WTC11 (cell line): ENCODE results near the gene LRRC27. TPM values are rescaled to one million over a fixed set of nuclear protein-coding genes. Genes with fewer than 3 reads are reported as not detected.

Source experiments
- ATAC-seq: fragments of 200-7000 bp; cut with Tn5 transposase; 2 replicates; pipeline ENCODE4 v1.10.0; 2021; ENCODE audit warnings: mild to moderate bottlenecking, moderate library complexity
- CTCF ChIA-PET: fragments of 300-600 bp; sonication (Branson Sonifier 250); formaldehyde crosslinking; loops from one replicate; lab custom pipeline; 2021; ENCODE audit warnings: antibody characterized with exemption; lab: Charles Lee
- POLR2A ChIA-PET: fragments of 350-600 bp; sonication (Branson Sonifier 250); formaldehyde crosslinking; loops from one replicate; lab custom pipeline; 2021; ENCODE audit warnings: antibody characterized with exemption; lab: Charles Lee
- DNase-seq: peaks from one replicate; pipeline ENCODE4 v3.0.0; 2021; ENCODE audit warnings: low spot score
- H3K27ac Mint-ChIP-seq: 2 replicates; pipeline ENCODE4 v1.8.0; 2021; ENCODE audit warnings: mixed read lengths
- H3K27me3 Mint-ChIP-seq: 2 replicates; pipeline ENCODE4 v1.8.0; 2021; ENCODE audit warnings: low read depth, mild to moderate bottlenecking, moderate library complexity, mixed read lengths
- H3K36me3 Mint-ChIP-seq: 2 replicates; pipeline ENCODE4 v1.8.0; 2021; ENCODE audit warnings: mixed read lengths
- H3K4me1 Mint-ChIP-seq: 2 replicates; pipeline ENCODE4 v1.8.0; 2022; ENCODE audit warnings: mixed read lengths
- H3K4me3 Mint-ChIP-seq: 2 replicates; pipeline ENCODE4 v1.8.0; 2021; ENCODE audit warnings: mild to moderate bottlenecking, moderate library complexity, mixed read lengths
- H3K9me3 Mint-ChIP-seq: 2 replicates; pipeline ENCODE4 v1.8.0; 2021; ENCODE audit warnings: mixed read lengths
- AR ChIP-seq: fragments of 250-450 bp; sonication (Bioruptor Pico); IDR thresholded peaks from 2 replicates; pipeline ENCODE4 v1.9.0; 2021; ENCODE audit warnings: mild to moderate bottlenecking
- CREB1 ChIP-seq: sonication (generic); formaldehyde crosslinking; IDR thresholded peaks from 2 replicates; pipeline ENCODE4 v1.8.0; 2023; ENCODE audit warnings: mild to moderate bottlenecking, missing genetic modification reagents
- ELF4 ChIP-seq: sonication (generic); formaldehyde crosslinking; IDR thresholded peaks from 2 replicates; pipeline ENCODE4 v1.8.1; 2022; ENCODE audit warnings: low read depth, mild to moderate bottlenecking, moderate library complexity, missing genetic modification reagents
- ERG ChIP-seq: fragments of 250-450 bp; sonication (Bioruptor Pico); IDR thresholded peaks from 2 replicates; pipeline ENCODE4 v1.8.0; 2021; ENCODE audit warnings: mild to moderate bottlenecking
- ESRRA ChIP-seq: sonication (generic); formaldehyde crosslinking; IDR thresholded peaks from 2 replicates; pipeline ENCODE4 v1.8.1; 2022; ENCODE audit warnings: mild to moderate bottlenecking, missing genetic modification reagents, borderline replicate concordance
- FOXP4 ChIP-seq: sonication (generic); formaldehyde crosslinking; IDR thresholded peaks from 2 replicates; pipeline ENCODE4 v1.8.0; 2022; ENCODE audit warnings: mild to moderate bottlenecking, missing genetic modification reagents
- GRHL2 ChIP-seq: fragments of 250-450 bp; sonication (Bioruptor Pico); IDR thresholded peaks from 2 replicates; pipeline ENCODE4 v1.8.0; 2022; ENCODE audit warnings: mild to moderate bottlenecking, moderate library complexity; ENCODE audit not compliant: insufficient replicate concordance, severe bottlenecking
- HMGXB4 ChIP-seq: sonication (generic); formaldehyde crosslinking; IDR thresholded peaks from 2 replicates; pipeline ENCODE4 v1.8.1; 2023; ENCODE audit warnings: mild to moderate bottlenecking, moderate library complexity, missing genetic modification reagents
- KAT7 ChIP-seq: sonication (generic); formaldehyde crosslinking; IDR thresholded peaks from 2 replicates; pipeline ENCODE4 v1.8.1; 2023; ENCODE audit warnings: missing genetic modification reagents, mild to moderate bottlenecking, borderline replicate concordance
- NFE2L1 ChIP-seq: sonication (generic); formaldehyde crosslinking; IDR thresholded peaks from 2 replicates; pipeline ENCODE4 v1.8.1; 2023; ENCODE audit warnings: missing genetic modification reagents
- NR2C2 ChIP-seq: sonication (generic); formaldehyde crosslinking; IDR thresholded peaks from 2 replicates; pipeline ENCODE4 v1.8.0; 2022; ENCODE audit warnings: mild to moderate bottlenecking, missing genetic modification reagents
- RELA ChIP-seq: sonication (generic); formaldehyde crosslinking; IDR thresholded peaks from 2 replicates; pipeline ENCODE4 v1.8.1; 2022; ENCODE audit warnings: missing genetic modification reagents, mild to moderate bottlenecking, borderline replicate concordance
- SP1 ChIP-seq: sonication (generic); formaldehyde crosslinking; conservative IDR thresholded peaks from 2 replicates; pipeline ENCODE4 v1.8.1; 2022; ENCODE audit warnings: missing genetic modification reagents
- ZNF512 ChIP-seq: sonication (generic); formaldehyde crosslinking; IDR thresholded peaks from 2 replicates; pipeline ENCODE4 v1.8.1; 2022; ENCODE audit warnings: missing genetic modification reagents, borderline replicate concordance
- total RNA-seq: library from RNA; stranded (reverse); gene quantifications from 3 replicates; pipeline ENCODE4 v1.2.3, GENCODE V29; 2021
- TF ChIP-seq, protein P1 (sequence below): sonication (generic); formaldehyde crosslinking; IDR thresholded peaks from 2 replicates; pipeline ENCODE4 v1.8.1; 2023; ENCODE audit warnings: mild to moderate bottlenecking, missing genetic modification reagents
- TF ChIP-seq, protein P2 (sequence below): sonication (generic); formaldehyde crosslinking; IDR thresholded peaks from 2 replicates; pipeline ENCODE4 v1.8.1; 2022; ENCODE audit warnings: mild to moderate bottlenecking, moderate library complexity, missing genetic modification reagents

LRRC27 gene
- total RNA-seq, 1 experiment from 2014 or later: 4.4 TPM

DNA sequence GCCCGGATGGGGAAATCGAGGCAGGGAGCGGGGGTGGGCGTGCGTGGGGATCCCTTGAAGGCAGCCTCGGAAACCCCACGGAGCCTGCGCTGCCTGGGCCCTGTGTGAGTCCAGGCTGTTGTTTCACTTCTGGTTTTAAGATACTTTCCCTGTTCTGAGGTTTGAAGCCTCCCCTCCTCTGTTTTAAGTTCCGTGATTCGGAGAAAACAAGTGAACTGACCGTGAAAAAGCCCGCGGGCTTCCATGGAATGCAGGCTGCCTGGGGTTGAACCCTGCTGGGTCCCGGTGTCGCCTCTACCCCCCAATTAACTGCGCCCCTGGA is 401 bp downstream of the LRRC27 start:
- ATAC-seq (no peak), DNase-seq (no peak)
- no peaks in the 10 kb centered on the region for H3K9me3 Mint-ChIP-seq
- H3K4me3 Mint-ChIP-seq: peak overlapping the region; percentile 92
- TF ChIP-seq AR (CRISPR knock-in tag): no peak
- no peak for TF ChIP-seq KAT7 (CRISPR knock-in tag)
- no peak for TF ChIP-seq CREB1 (CRISPR knock-in tag)
- TF ChIP-seq FOXP4 (CRISPR knock-in tag): no peak
- TF ChIP-seq NR2C2: no peak
- TF ChIP-seq GRHL2 (CRISPR knock-in tag): no peak
- TF ChIP-seq, protein P1, sequence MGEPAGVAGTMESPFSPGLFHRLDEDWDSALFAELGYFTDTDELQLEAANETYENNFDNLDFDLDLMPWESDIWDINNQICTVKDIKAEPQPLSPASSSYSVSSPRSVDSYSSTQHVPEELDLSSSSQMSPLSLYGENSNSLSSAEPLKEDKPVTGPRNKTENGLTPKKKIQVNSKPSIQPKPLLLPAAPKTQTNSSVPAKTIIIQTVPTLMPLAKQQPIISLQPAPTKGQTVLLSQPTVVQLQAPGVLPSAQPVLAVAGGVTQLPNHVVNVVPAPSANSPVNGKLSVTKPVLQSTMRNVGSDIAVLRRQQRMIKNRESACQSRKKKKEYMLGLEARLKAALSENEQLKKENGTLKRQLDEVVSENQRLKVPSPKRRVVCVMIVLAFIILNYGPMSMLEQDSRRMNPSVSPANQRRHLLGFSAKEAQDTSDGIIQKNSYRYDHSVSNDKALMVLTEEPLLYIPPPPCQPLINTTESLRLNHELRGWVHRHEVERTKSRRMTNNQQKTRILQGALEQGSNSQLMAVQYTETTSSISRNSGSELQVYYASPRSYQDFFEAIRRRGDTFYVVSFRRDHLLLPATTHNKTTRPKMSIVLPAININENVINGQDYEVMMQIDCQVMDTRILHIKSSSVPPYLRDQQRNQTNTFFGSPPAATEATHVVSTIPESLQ (CRISPR knock-in tag): no peak
- 0 out of 2 replicates have a peak, but pooled peaks have one; percentile 33 for TF ChIP-seq HMGXB4 (CRISPR knock-in tag)
- no peak for TF ChIP-seq SP1 (CRISPR knock-in tag)
- no peak for TF ChIP-seq ELF4
- TF ChIP-seq ESRRA (CRISPR knock-in tag): no peak
- TF ChIP-seq ERG (CRISPR knock-in tag): no peak
- peak; percentile 5; the same call in 1 of the 2 replicates for TF ChIP-seq RELA (CRISPR knock-in tag)
- no peak for TF ChIP-seq ZNF512
- no peak for TF ChIP-seq NFE2L1 (CRISPR knock-in tag)
- TF ChIP-seq, protein P2, sequence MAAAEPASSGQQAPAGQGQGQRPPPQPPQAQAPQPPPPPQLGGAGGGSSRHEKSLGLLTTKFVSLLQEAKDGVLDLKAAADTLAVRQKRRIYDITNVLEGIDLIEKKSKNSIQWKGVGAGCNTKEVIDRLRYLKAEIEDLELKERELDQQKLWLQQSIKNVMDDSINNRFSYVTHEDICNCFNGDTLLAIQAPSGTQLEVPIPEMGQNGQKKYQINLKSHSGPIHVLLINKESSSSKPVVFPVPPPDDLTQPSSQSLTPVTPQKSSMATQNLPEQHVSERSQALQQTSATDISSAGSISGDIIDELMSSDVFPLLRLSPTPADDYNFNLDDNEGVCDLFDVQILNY (CRISPR knock-in tag): no peak
- no peak overlapping the region; the same call in 1 of the 2 replicates for H3K27ac Mint-ChIP-seq
- POLR2A ChIA-PET: no interaction called here
- peaks cover 38% of the 10 kb centered on the region for H3K4me1 Mint-ChIP-seq
- peaks cover 5% of the 10 kb centered on the region; the same call in 1 of the 2 replicates for H3K36me3 Mint-ChIP-seq
- peaks cover 12% of the 10 kb centered on the region for H3K27me3 Mint-ChIP-seq
- CTCF ChIA-PET: interaction anchor here (0.9 kb wide), 2 partner anchors 18 to 35 kb away, joined by 3 to 4 read pairs; no protein-coding TSS in a partner anchor
